Stimulated activated CD8-positive, alpha-beta memory T cell treated with anti-CD3 and anti-CD28 coated beads, Interleukin-7, amount 100 ng/mL, for 48 hours (primary cell): ENCODE results near the gene C5AR1.
"Not testable (repeated sequence)": the region's sequence is repeated elsewhere in the genome, so short reads cannot be mapped to it uniquely, and the experiment has no call there.

Source experiments
- DNase-seq, 2 donors: peaks; one replicate each; pipeline ENCODE4 v3.0.0-alpha.2; 2020; ENCODE audit warnings: low read depth in 1 of 2; ENCODE audit errors: extremely low read depth in 1 of 2

Gene C5AR1

GRCh38 chr19:47283405-47284059 lies 26.1 kb upstream of the C5AR1 start:
- no peak for DNase-seq

- DNase-seq, result peak in 1 of 2 donors; percentile 7
These were observed 25.2 kb upstream of the C5AR1 start for GRCh38 chr19:47284324-47284899.

GRCh38 chr19:47296036-47296435 lies 13.6 kb upstream of the C5AR1 start:
- peak in 1 of 2 donors; percentile 63 for DNase-seq

- DNase-seq, result not testable (repeated sequence)
These were observed 8.8 kb upstream of the C5AR1 start for GRCh38 chr19:47300867-47301266.

GRCh38 chr19:47302249-47302648 lies 7.4 kb upstream of the C5AR1 start:
- no peak for DNase-seq

- DNase-seq, result no peak
These were observed 5.7 kb upstream of the C5AR1 start for GRCh38 chr19:47303966-47304365.

GRCh38 chr19:47305309-47305751 lies 4.3 kb upstream of the C5AR1 start:
- DNase-seq, result no peak

- no peak for DNase-seq
These were observed 3.4 kb upstream of the C5AR1 start for GRCh38 chr19:47306303-47306702.

GRCh38 chr19:47309038-47309437 lies 623 bp upstream of the C5AR1 start:
- DNase-seq, result no peak

GRCh38 chr19:47310323-47310722 lies 662 bp downstream of the C5AR1 start:
- no peak for DNase-seq

GRCh38 chr19:47310819-47311218 lies 1.2 kb downstream of the C5AR1 start:
- DNase-seq, result no peak

- DNase-seq, result no peak
These were observed 2.8 kb downstream of the C5AR1 start for GRCh38 chr19:47312366-47313006.

- DNase-seq, result no peak
These were observed 4.2 kb downstream of the C5AR1 start for GRCh38 chr19:47313754-47314295.

- peak in 1 of 2 donors; percentile 42 for DNase-seq
These were observed 5.6 kb downstream of the C5AR1 start for GRCh38 chr19:47315125-47315821.

- DNase-seq, result no peak
These were observed 6.9 kb downstream of the C5AR1 start for GRCh38 chr19:47316513-47316912.

GRCh38 chr19:47319923-47320871 lies 10.5 kb downstream of the C5AR1 start:
- DNase-seq, result no peak

- no peak for DNase-seq
These were observed 12.0 kb downstream of the C5AR1 start for GRCh38 chr19:47321630-47322029.

- no peak for DNase-seq
These were observed 12.4 kb downstream of the C5AR1 start for GRCh38 chr19:47322058-47322457.

- no peak for DNase-seq
These were observed 13.7 kb downstream of the C5AR1 start for GRCh38 chr19:47323409-47323808.

- no peak for DNase-seq
These were observed 14.2 kb downstream of the C5AR1 start for GRCh38 chr19:47323872-47324271.
